Astrocyte (in vitro differentiated cells and primary cell): Measurements from ENCODE around the gene MAP3K3. TPM values are rescaled to one million over a fixed set of nuclear protein-coding genes. Genes with fewer than 3 reads are reported as not detected.
A peak's percentile ranks its signal among the peaks of the same experiment; 100 is the strongest.

Experiments used
- DNase-seq: peaks from one replicate; pipeline ENCODE4 v3.0.0-alpha.2; 2010; ENCODE audit warnings: low read depth
- FAIRE-seq: peaks from 2 replicates; lab custom pipeline; 2011; peaks lifted over from hg19 to GRCh38; lab: Jason Lieb, UNC
- H2AFZ ChIP-seq: 2 replicates; pipeline ENCODE4 v1.6.0; 2012; ENCODE audit warnings: low read depth, low read length, inconsistent platforms
- H3K27ac ChIP-seq: 2 replicates; pipeline ENCODE4 v1.5.1; 2011; ENCODE audit warnings: low read depth, low read length, inconsistent platforms
- H3K27me3 ChIP-seq: 2 replicates; pipeline ENCODE4 v1.6.0; 2011; ENCODE audit warnings: low read length, inconsistent platforms; ENCODE audit not compliant: insufficient read depth
- H3K36me3 ChIP-seq: 2 replicates; pipeline ENCODE4 v1.5.1; 2011; ENCODE audit warnings: low read length, inconsistent platforms; ENCODE audit not compliant: insufficient read depth
- H3K4me1 ChIP-seq: 2 replicates; pipeline ENCODE4 v1.5.1; 2011; ENCODE audit warnings: low read length, inconsistent platforms; ENCODE audit not compliant: insufficient read depth
- H3K4me2 ChIP-seq: 2 replicates; pipeline ENCODE4 v1.6.0; 2012; ENCODE audit warnings: low read length, inconsistent platforms
- H3K4me3 ChIP-seq: 2 replicates; pipeline ENCODE4 v1.5.1; 2011; ENCODE audit warnings: low read depth, mild to moderate bottlenecking, low read length, inconsistent platforms; ENCODE audit not compliant: insufficient read depth
- H3K79me2 ChIP-seq: 2 replicates; pipeline ENCODE4 v1.6.0; 2012; ENCODE audit warnings: mild to moderate bottlenecking, low read length, inconsistent platforms; ENCODE audit not compliant: insufficient read depth
- H3K9ac ChIP-seq: 2 replicates; pipeline ENCODE4 v1.6.0; 2012; ENCODE audit warnings: mild to moderate bottlenecking, low read length, inconsistent platforms
- H3K9me3 ChIP-seq: 2 replicates; pipeline ENCODE4 v1.5.1; 2012; ENCODE audit warnings: low read depth, mild to moderate bottlenecking, low read length, inconsistent platforms; ENCODE audit not compliant: insufficient read depth
- H4K20me1 ChIP-seq: 2 replicates; pipeline ENCODE4 v1.6.0; 2012; ENCODE audit warnings: low read length, inconsistent platforms; ENCODE audit not compliant: insufficient read depth
- H3K27ac Mint-ChIP-seq: one replicate; pipeline ENCODE4 v1.8.0; 2021; ENCODE audit warnings: mild to moderate bottlenecking, mixed read lengths; ENCODE audit not compliant: unreplicated experiment
- H3K27me3 Mint-ChIP-seq: one replicate; pipeline ENCODE4 v1.8.0; 2021; ENCODE audit warnings: low read depth, mixed read lengths; ENCODE audit not compliant: unreplicated experiment
- H3K36me3 Mint-ChIP-seq: one replicate; pipeline ENCODE4 v1.8.0; 2021; ENCODE audit warnings: low read depth, mixed read lengths; ENCODE audit not compliant: unreplicated experiment
- H3K4me1 Mint-ChIP-seq: one replicate; pipeline ENCODE4 v1.8.0; 2021; ENCODE audit warnings: low read depth, mixed read lengths; ENCODE audit not compliant: unreplicated experiment
- H3K4me3 Mint-ChIP-seq: one replicate; pipeline ENCODE4 v1.8.0; 2021; ENCODE audit warnings: mild to moderate bottlenecking, moderate library complexity, mixed read lengths; ENCODE audit not compliant: unreplicated experiment
- H3K9me3 Mint-ChIP-seq: one replicate; pipeline ENCODE4 v1.8.0; 2021; ENCODE audit warnings: mild to moderate bottlenecking, mixed read lengths; ENCODE audit not compliant: unreplicated experiment
- CTCF ChIP-seq: IDR thresholded peaks from 2 replicates; pipeline ENCODE4 v1.5.1; 2011; ENCODE audit warnings: low read depth, mild to moderate bottlenecking, inconsistent platforms, low read length, moderate library complexity; ENCODE audit not compliant: insufficient read depth
- EZH2 ChIP-seq: IDR thresholded peaks from 2 replicates; pipeline ENCODE4 v1.6.1; 2012; ENCODE audit warnings: mild to moderate bottlenecking, low read length, inconsistent platforms; ENCODE audit not compliant: insufficient read depth
- total RNA-seq: library from RNA; stranded (reverse); gene quantifications from 2 replicates; pipeline ENCODE4 v1.2.1, GENCODE V29; 2021

The MAP3K3 gene
- total RNA-seq, 1 donor from 2014 or later, result 30.5 TPM

DNA sequence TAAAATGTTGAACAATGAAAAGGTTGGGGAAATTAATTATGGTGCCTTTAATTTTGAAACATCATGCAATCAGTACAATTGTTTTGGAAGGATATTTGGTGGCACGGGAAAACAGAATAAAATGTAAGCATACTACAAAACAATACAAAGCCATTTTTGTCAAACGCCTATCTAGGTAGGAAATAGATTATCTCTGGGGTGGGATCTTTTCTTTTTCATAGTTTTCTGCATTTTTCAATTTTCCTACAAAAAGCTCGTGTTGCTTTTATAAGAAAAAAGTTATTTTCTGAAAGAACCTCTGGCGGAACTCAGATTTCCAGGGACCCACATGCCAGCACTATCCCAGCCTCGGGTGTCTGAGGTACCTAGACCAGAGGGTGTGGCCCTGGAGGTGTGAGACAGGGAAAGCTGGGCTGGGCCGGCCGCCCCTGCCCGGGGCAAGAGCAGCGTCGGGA is 961 bp upstream of the MAP3K3 start:
- no peaks in the 10 kb centered on the region for H3K36me3 ChIP-seq
- peaks cover 5% of the 10 kb centered on the region for H3K4me1 ChIP-seq
- H3K27me3 ChIP-seq, result no peaks in the 10 kb centered on the region
- H2AFZ ChIP-seq, result peak overlapping the region; percentile 93
- Mint-ChIP-seq H3K4me1 (peaks cover 10% of the 10 kb centered on the region), H3K27me3 (peaks cover 2% of the 10 kb centered on the region), H3K9me3 (no peaks in the 10 kb centered on the region), H3K4me3 (peak overlapping the region; percentile 88), H3K27ac (peak overlapping the region; percentile 1), H3K36me3 (no peaks in the 10 kb centered on the region)
- no peak for TF ChIP-seq EZH2
- TF ChIP-seq CTCF, result no peak
- no peaks in the 10 kb centered on the region for H3K9me3 ChIP-seq
- peak overlapping the region; percentile 68 for H3K27ac ChIP-seq
- H3K79me2 ChIP-seq, result peaks cover 32% of the 10 kb centered on the region
- H4K20me1 ChIP-seq, result peaks cover 31% of the 10 kb centered on the region
- peak overlapping the region; percentile 70 for H3K4me3 ChIP-seq
- peak overlapping the region; percentile 86 for H3K4me2 ChIP-seq
- H3K9ac ChIP-seq, result peak overlapping the region; percentile 81
- DNase-seq (no peak), FAIRE-seq (no peak)

- Histone ChIP-seq H3K4me2 (peak overlapping the region; percentile 90), H3K4me3 (peak overlapping the region; percentile 81), H3K9me3 (no peaks in the 10 kb centered on the region), H3K36me3 (no peaks in the 10 kb centered on the region), H3K79me2 (peaks cover 47% of the 10 kb centered on the region), H3K4me1 (peaks cover 5% of the 10 kb centered on the region), H2AFZ (peak overlapping the region; percentile 78), H4K20me1 (peaks cover 46% of the 10 kb centered on the region), H3K27ac (peak overlapping the region; percentile 40), H3K27me3 (no peaks in the 10 kb centered on the region), H3K9ac (peak overlapping the region; percentile 85)
- peak; percentile 51 for DNase-seq
- Mint-ChIP-seq H3K4me3 (peak overlapping the region; percentile 94), H3K9me3 (no peaks in the 10 kb centered on the region), H3K27ac (no peak overlapping the region), H3K4me1 (peaks cover 19% of the 10 kb centered on the region), H3K36me3 (no peaks in the 10 kb centered on the region), H3K27me3 (peaks cover 2% of the 10 kb centered on the region)
- no peak for FAIRE-seq
- no peak for TF ChIP-seq CTCF
- no peak for TF ChIP-seq EZH2
These were observed 565 bp downstream of the MAP3K3 start for GRCh38 chr17:63622574-63623390.
